ENCODE data around the gene DST. TPM values are rescaled to one million over a fixed set of nuclear protein-coding genes. Genes with fewer than 3 reads are reported as not detected.

Gene DST
- total RNA-seq, 1 donor from 2014 or later, result 442 TPM

GRCh38 chr6:56480246-56480645, 162.4 kb downstream of the DST start:
- FAIRE-seq (no peak), DNase-seq (ENCODE audit: low read depth) (no peak)
- Histone ChIP-seq H4K20me1 (ENCODE audit: insufficient read depth, low read length) (peaks cover 20% of the 10 kb centered on the region), H3K9ac (ENCODE audit: low read length) (no peak overlapping the region), H3K36me3 (ENCODE audit: insufficient read depth, low read length) (peaks cover 55% of the 10 kb centered on the region), H3K9me3 (ENCODE audit: insufficient read depth, low read depth, low read length) (peaks cover 3% of the 10 kb centered on the region), H3K27me3 (ENCODE audit: insufficient read depth, low read length) (no peaks in the 10 kb centered on the region), H3K4me1 (ENCODE audit: insufficient read depth, low read length) (peaks cover 7% of the 10 kb centered on the region), H2AFZ (ENCODE audit: low read depth, low read length) (no peak overlapping the region), H3K27ac (ENCODE audit: low read depth, low read length) (no peak overlapping the region), H3K79me2 (ENCODE audit: insufficient read depth, low read length) (no peaks in the 10 kb centered on the region), H3K4me2 (ENCODE audit: low read length) (no peak overlapping the region), H3K4me3 (ENCODE audit: insufficient read depth, low read depth, low read length) (no peak overlapping the region)
- no peaks in the 10 kb centered on the region for H3K27me3 Mint-ChIP-seq (ENCODE audit: low read depth, unreplicated experiment)
- no peak for TF ChIP-seq CTCF (IDR thresholded peaks at IDR 0.05; ENCODE audit: insufficient read depth, low read depth, low read length)
- no peak for TF ChIP-seq EZH2 (IDR thresholded peaks at IDR 0.05; ENCODE audit: insufficient read depth, low read length)
- H3K4me3 Mint-ChIP-seq (ENCODE audit: unreplicated experiment), result no peak overlapping the region
- peaks cover 17% of the 10 kb centered on the region for H3K36me3 Mint-ChIP-seq (ENCODE audit: low read depth, unreplicated experiment)
- H3K27ac Mint-ChIP-seq (ENCODE audit: unreplicated experiment), result no peak overlapping the region
- H3K4me1 Mint-ChIP-seq (ENCODE audit: low read depth, unreplicated experiment), result peaks cover 1% of the 10 kb centered on the region
- H3K9me3 Mint-ChIP-seq (ENCODE audit: unreplicated experiment), result no peaks in the 10 kb centered on the region

- H3K27me3 ChIP-seq (ENCODE audit: insufficient read depth, low read length), result no peaks in the 10 kb centered on the region
- H3K79me2 ChIP-seq (ENCODE audit: insufficient read depth, low read length), result no peaks in the 10 kb centered on the region
- no peaks in the 10 kb centered on the region for H3K4me1 ChIP-seq (ENCODE audit: insufficient read depth, low read length)
- DNase-seq (ENCODE audit: low read depth) (no peak), FAIRE-seq (no peak)
- no peak overlapping the region for H3K27ac Mint-ChIP-seq (ENCODE audit: unreplicated experiment)
- H3K4me3 Mint-ChIP-seq (ENCODE audit: unreplicated experiment), result no peak overlapping the region
- H3K4me1 Mint-ChIP-seq (ENCODE audit: low read depth, unreplicated experiment), result peaks cover 1% of the 10 kb centered on the region
- no peak overlapping the region for H3K4me2 ChIP-seq (ENCODE audit: low read length)
- no peak overlapping the region for H3K4me3 ChIP-seq (ENCODE audit: insufficient read depth, low read depth, low read length)
- H3K27ac ChIP-seq (ENCODE audit: low read depth, low read length), result no peak overlapping the region
- H4K20me1 ChIP-seq (ENCODE audit: insufficient read depth, low read length), result peaks cover 23% of the 10 kb centered on the region
- peaks cover 59% of the 10 kb centered on the region for H3K36me3 ChIP-seq (ENCODE audit: insufficient read depth, low read length)
- peaks cover 18% of the 10 kb centered on the region for H3K36me3 Mint-ChIP-seq (ENCODE audit: low read depth, unreplicated experiment)
- H3K27me3 Mint-ChIP-seq (ENCODE audit: low read depth, unreplicated experiment), result no peaks in the 10 kb centered on the region
- H3K9me3 Mint-ChIP-seq (ENCODE audit: unreplicated experiment), result no peaks in the 10 kb centered on the region
- H3K9me3 ChIP-seq (ENCODE audit: insufficient read depth, low read depth, low read length), result peaks cover 3% of the 10 kb centered on the region
- no peak overlapping the region for H2AFZ ChIP-seq (ENCODE audit: low read depth, low read length)
- no peak overlapping the region for H3K9ac ChIP-seq (ENCODE audit: low read length)
- TF ChIP-seq EZH2 (IDR thresholded peaks at IDR 0.05; ENCODE audit: insufficient read depth, low read length) (no peak), CTCF (IDR thresholded peaks at IDR 0.05; ENCODE audit: insufficient read depth, low read depth, low read length) (no peak)
Measured at GRCh38 chr6:56479381-56479780, 163.3 kb downstream of the DST start.

- H3K9ac ChIP-seq (ENCODE audit: low read length), result no peak overlapping the region
- H3K4me2 ChIP-seq (ENCODE audit: low read length), result no peak overlapping the region
- H3K27me3 ChIP-seq (ENCODE audit: insufficient read depth, low read length), result no peaks in the 10 kb centered on the region
- no peak for DNase-seq (ENCODE audit: low read depth)
- H3K27ac ChIP-seq (ENCODE audit: low read depth, low read length), result no peak overlapping the region
- TF ChIP-seq EZH2 (IDR thresholded peaks at IDR 0.05; ENCODE audit: insufficient read depth, low read length) (no peak), CTCF (IDR thresholded peaks at IDR 0.05; ENCODE audit: insufficient read depth, low read depth, low read length) (no peak)
- H3K79me2 ChIP-seq (ENCODE audit: insufficient read depth, low read length), result no peaks in the 10 kb centered on the region
- no peaks in the 10 kb centered on the region for H3K4me1 ChIP-seq (ENCODE audit: insufficient read depth, low read length)
- H4K20me1 ChIP-seq (ENCODE audit: insufficient read depth, low read length), result peaks cover 23% of the 10 kb centered on the region
- H3K4me3 Mint-ChIP-seq (ENCODE audit: unreplicated experiment), result no peak overlapping the region
- H3K4me1 Mint-ChIP-seq (ENCODE audit: low read depth, unreplicated experiment), result peaks cover 1% of the 10 kb centered on the region
- FAIRE-seq, result no peak
- no peak overlapping the region for H3K4me3 ChIP-seq (ENCODE audit: insufficient read depth, low read depth, low read length)
- no peak overlapping the region for H3K27ac Mint-ChIP-seq (ENCODE audit: unreplicated experiment)
- no peak overlapping the region for H2AFZ ChIP-seq (ENCODE audit: low read depth, low read length)
- H3K27me3 Mint-ChIP-seq (ENCODE audit: low read depth, unreplicated experiment), result no peaks in the 10 kb centered on the region
- H3K9me3 ChIP-seq (ENCODE audit: insufficient read depth, low read depth, low read length), result peaks cover 3% of the 10 kb centered on the region
- no peaks in the 10 kb centered on the region for H3K9me3 Mint-ChIP-seq (ENCODE audit: unreplicated experiment)
- peaks cover 66% of the 10 kb centered on the region for H3K36me3 ChIP-seq (ENCODE audit: insufficient read depth, low read length)
- peaks cover 18% of the 10 kb centered on the region for H3K36me3 Mint-ChIP-seq (ENCODE audit: low read depth, unreplicated experiment)
Measured at GRCh38 chr6:56478202-56478601, 164.5 kb downstream of the DST start.

Data from astrocyte (in vitro differentiated cells and primary cell).